GM12878 (cell line): ENCODE measurements around the gene LRRC75B. TPM values are rescaled to one million over a fixed set of nuclear protein-coding genes. Genes with fewer than 3 reads are reported as not detected.

Source experiments
- ATAC-seq: fragments of 200-7000 bp; cut with Tn5 transposase; 3 replicates; pipeline ENCODE4 v1.9.1; 2020; ENCODE audit warnings: mild to moderate bottlenecking, moderate library complexity
- Bru-seq: library from RNA; stranded (reverse); fragments of 400-500 nt; gene quantifications from one replicate; lab custom pipeline; 2021; lab: Mats Ljungman, UMichigan
- BruChase-seq, 2 experiments: library from RNA; stranded (reverse); fragments of 400-500 nt; gene quantifications; one replicate each; lab custom pipeline; 2021; lab: Mats Ljungman, UMichigan
- BruUV-seq: library from RNA; stranded (reverse); fragments of 400-500 nt; replicated peaks from 2 replicates; lab custom pipeline; 2021; lab: Mats Ljungman, UMichigan
- CTCF ChIA-PET: fragments of 300-600 bp; sonication (Branson Sonifier 250); formaldehyde crosslinking; extraction: SDS; loops from one replicate; lab custom pipeline; 2021; ENCODE audit warnings: inconsistent platforms; lab: Yijun Ruan, JAX
- POLR2A ChIA-PET: fragments of 350-600 bp; formaldehyde crosslinking; extraction: SDS; loops from one replicate; lab custom pipeline; 2021; ENCODE audit warnings: inconsistent platforms; lab: Charles Lee
- RAD21 ChIA-PET: fragments of 300-600 bp; sonication (Branson Sonifier 250); formaldehyde crosslinking; loops from one replicate; lab custom pipeline; 2023; ENCODE audit warnings: antibody characterized with exemption; ENCODE audit not compliant: unreplicated experiment; lab: Charles Lee
- SMC1A ChIA-PET: fragments of 300-600 bp; sonication (Branson Sonifier 250); formaldehyde crosslinking; loops from one replicate; lab custom pipeline; 2023; ENCODE audit not compliant: unreplicated experiment, uncharacterized antibody; lab: Charles Lee
- DNase-seq: peaks from one replicate; pipeline ENCODE4 v3.0.0-alpha.2; 2011; ENCODE audit warnings: low read depth, low spot score
- FAIRE-seq: peaks from 3 replicates; lab custom pipeline; 2011; peaks lifted over from hg19 to GRCh38; lab: Jason Lieb, UNC
- H2AFZ ChIP-seq: 2 replicates; pipeline ENCODE4 v1.6.0; 2011; ENCODE audit warnings: low read depth, low read length, control low read depth; ENCODE audit not compliant: control insufficient read depth
- H3K27ac ChIP-seq: 2 replicates; pipeline ENCODE4 v1.5.1; 2011; ENCODE audit warnings: control low read depth; ENCODE audit not compliant: control insufficient read depth, insufficient read depth
- H3K27me3 ChIP-seq, 2 experiments: replicated peaks in 1 of 2; 2 replicates each; pipeline versions ENCODE4 v1.6.0 to v1.6.1; 2011; ENCODE audit warnings: low read length in 1 of 2; ENCODE audit not compliant: control insufficient read depth in 2 of 2, insufficient read depth in 2 of 2
- H3K36me3 ChIP-seq, 2 experiments: 2 replicates each; pipeline ENCODE4 v1.5.1; 2011; ENCODE audit warnings: low read length in 1 of 2; ENCODE audit not compliant: control insufficient read depth in 2 of 2, insufficient read depth in 2 of 2
- H3K4me1 ChIP-seq: 2 replicates; pipeline ENCODE4 v1.6.1; 2011; ENCODE audit warnings: mild to moderate bottlenecking, low read length, moderate library complexity, mixed read lengths; ENCODE audit not compliant: control insufficient read depth, insufficient read depth
- H3K4me2 ChIP-seq: 2 replicates; pipeline ENCODE4 v1.6.0; 2011; ENCODE audit warnings: control low read depth; ENCODE audit not compliant: control insufficient read depth, insufficient read depth
- H3K4me3 ChIP-seq: fragments of 200-600 bp; sonication (generic); 2 replicates; pipeline ENCODE4 v1.5.1; 2016
- H3K79me2 ChIP-seq: 2 replicates; pipeline ENCODE4 v1.6.0; 2011; ENCODE audit warnings: low read length; ENCODE audit not compliant: control insufficient read depth, insufficient read depth
- H3K9ac ChIP-seq: 2 replicates; pipeline ENCODE4 v1.8.0; 2011; ENCODE audit warnings: low read length, control low read depth, mixed read lengths; ENCODE audit not compliant: control insufficient read depth, insufficient read depth
- H3K9me3 ChIP-seq: replicated peaks from 3 replicates; pipeline ENCODE4 v1.5.1; 2011; ENCODE audit warnings: mild to moderate bottlenecking, low read length; ENCODE audit not compliant: control insufficient read depth, insufficient read depth
- H4K20me1 ChIP-seq: 2 replicates; pipeline ENCODE4 v1.6.0; 2011; ENCODE audit not compliant: control insufficient read depth, insufficient read depth
- ASH2L ChIP-seq: fragments of 300-600, 200-600 bp; sonication (generic); IDR thresholded peaks from 2 replicates; pipeline ENCODE4 v1.6.1; 2017; ENCODE audit warnings: low read depth, mild to moderate bottlenecking, borderline replicate concordance
- CUX1 ChIP-seq: IDR thresholded peaks from 2 replicates; pipeline ENCODE4 v1.6.1; 2012; ENCODE audit warnings: improper control_type of control experiment, low read depth, low read length; ENCODE audit not compliant: insufficient replicate concordance
- HSF1 ChIP-seq: fragments of 150-350 bp; IDR thresholded peaks from 2 replicates; pipeline ENCODE4 v1.6.1; 2014; ENCODE audit warnings: mild to moderate bottlenecking, low read depth, low read length
- IKZF1 ChIP-seq: fragments of 450-650 bp; conservative IDR thresholded peaks from 2 replicates; pipeline ENCODE4 v1.6.1; 2017; ENCODE audit warnings: antibody characterized with exemption, mild to moderate bottlenecking
- MAX ChIP-seq: IDR thresholded peaks from 2 replicates; pipeline ENCODE4 v1.6.1; 2012; ENCODE audit warnings: low read depth, low read length, improper control_type of control experiment
- MLLT1 ChIP-seq: fragments of 450-650 bp; IDR thresholded peaks from 2 replicates; pipeline ENCODE4 v1.6.1; 2016; ENCODE audit warnings: mild to moderate bottlenecking
- MXI1 ChIP-seq: fragments of 150-350 bp; IDR thresholded peaks from 2 replicates; pipeline ENCODE4 v1.6.1; 2011; ENCODE audit warnings: low read depth, mild to moderate bottlenecking, inconsistent platforms, low read length, improper control_type of control experiment
- NFYB ChIP-seq: IDR thresholded peaks from 2 replicates; pipeline ENCODE4 v1.6.1; 2011; ENCODE audit warnings: low read depth, mild to moderate bottlenecking, low read length, improper control_type of control experiment, moderate library complexity; ENCODE audit not compliant: insufficient read depth
- POLR2AphosphoS2 ChIP-seq: IDR thresholded peaks from 2 replicates; pipeline ENCODE4 v1.6.1; 2011; ENCODE audit warnings: low read depth, mild to moderate bottlenecking, low read length, improper control_type of control experiment, moderate library complexity
- RFX5 ChIP-seq: IDR thresholded peaks from 2 replicates; pipeline ENCODE4 v1.6.1; 2011; ENCODE audit warnings: low read depth, low read length, improper control_type of control experiment
- WGBS: methylation state at CpG from one replicate; pipeline ENCODE4 v1.1.6; 2016; ENCODE audit warnings: low lambda C conversion rate; ENCODE audit not compliant: insufficient replicate concordance, insufficient coverage; ENCODE audit errors: missing lambda C conversion rate; 5-methylcytosine and 5-hydroxymethylcytosine counted together
- in situ Hi-C: fragments of 300-500 bp; cut with MboI; formaldehyde crosslinking; loops from 9 replicates; pipeline ENCODE4 v1.14.3; 2018; ENCODE audit warnings: mixed read lengths
- intact Hi-C: fragments of 100-400 bp; cut with micrococcal nuclease; formaldehyde crosslinking; loops from one replicate; pipeline ENCODE4 v1.14.2; 2022; ENCODE audit not compliant: unreplicated experiment
- long read RNA-seq, 2 experiments: library from polyadenylated mRNA; unstranded; transcript quantifications; one replicate each; pipeline ENCODE4 v2.0.0, GENCODE V29; 2019 to 2020
- polyA minus RNA-seq, 3 experiments: library from RNA; depleted of rRNA, polyadenylated mRNA; stranded (reverse); fragments of >200 nt; gene quantifications; 2 replicates each; pipeline ENCODE4 v1.2.3, GENCODE V29; 2011
- polyA plus RNA-seq, 11 experiments: library from polyadenylated mRNA; depleted of rRNA in 4 of 11; unstranded in 6 of 11; stranded (reverse) in 5 of 11; fragments of >200 nt; fragmentation: Nextera tagmentation in 4 of 11; fragmentation: Illumina TruSeq in 1 of 11; extraction: Ambion mirVana in 4 of 11; extraction: Trizol in 1 of 11; gene quantifications; 1 replicate in 1 of 11; 2 replicates in 10 of 11; pipeline versions ENCODE4 v1.2.1 to v1.2.3, GENCODE V29; 2011 to 2016; ENCODE audit warnings: inconsistent platforms in 2 of 11, missing spikeins in 2 of 11, low read depth in 1 of 11
- total RNA-seq, 4 experiments: library from RNA; depleted of rRNA in 3 of 4; stranded (reverse); fragments of >200 nt in 3 of 4; fragmentation: Illumina TruSeq in 1 of 4; extraction: Trizol in 1 of 4; gene quantifications; 2 replicates each; pipeline versions ENCODE4 v1.2.1 to v1.2.3, GENCODE V29; 2013 to 2021

LRRC75B gene
- total RNA-seq (2013; cell fraction: nucleolus; rRNA removed) = 4.9 and 5.6 TPM in 2 replicates
- total RNA-seq (2014; rRNA removed) = 0.11 TPM in 2 replicates
- 0.09 and 0.18 TPM in 2 replicates for total RNA-seq (2014; rRNA removed; fragmentation: Illumina TruSeq; extraction: Trizol)
- 0.24 and 0.26 TPM in 2 replicates for total RNA-seq (2021)
- 0.50 TPM for polyA plus RNA-seq (2011; ENCODE audit: low read depth)
- 0.68 and 0.98 TPM in 2 replicates for polyA plus RNA-seq (2011; rRNA removed)
- 1.5 and 1.8 TPM in 2 replicates for polyA plus RNA-seq (2011; cell fraction: cytosol; rRNA removed)
- 10.7 and 12.9 TPM in 2 replicates for polyA plus RNA-seq (2011; cell fraction: nucleus; rRNA removed)
- 0.84 and 1.2 TPM in 2 replicates for polyA plus RNA-seq (2012)
- polyA plus RNA-seq (2014; fragmentation: Illumina TruSeq; extraction: Trizol) = 0.09 TPM in 1 of 2 replicates, not detected in the other
- polyA plus RNA-seq (2014; fragmentation: Nextera tagmentation; extraction: Ambion mirVana) = not detected
- polyA plus RNA-seq (2014; rRNA removed) = 0.56 and 0.66 TPM in 2 replicates
- polyA plus RNA-seq (2016; fragmentation: Nextera tagmentation; extraction: Ambion mirVana) = under 1 TPM in 1 of 2 experiments, not detected in 1; 0.10 TPM
- polyA minus RNA-seq (2011; rRNA and poly(A)+ RNA removed) = 0.22 and 1.1 TPM in 2 replicates
- polyA minus RNA-seq (2011; cell fraction: cytosol; rRNA and poly(A)+ RNA removed) = not detected in 2 replicates
- polyA minus RNA-seq (2011; cell fraction: nucleus; rRNA and poly(A)+ RNA removed) = 0.67 and 0.73 TPM in 2 replicates
- percentile 40 among the genes with signal in this experiment for Bru-seq, nascent RNA
- percentile 28 among the genes with signal in this experiment for BruChase-seq, experiment 1, labeled RNA remaining after a 6-hour chase
- BruChase-seq, experiment 2, labeled RNA remaining after a 2-hour chase = percentile 33 among the genes with signal in this experiment
- long read RNA-seq, experiment 1 = 0 reads
- long read RNA-seq, experiment 2 = 0 reads

GRCh38 chr22:24592851-24593558 is at the start of gene LRRC75B:
LRRC75B (minus strand) TSS chr22:24593073; CDS start chr22:24593039, 34 bp downstream.
- FAIRE-seq (no peak), DNase-seq (no peak), ATAC-seq (peak; percentile 93)
- no TSS peak for BruUV-seq
- H3K27ac ChIP-seq = no peak within 1 kb of the TSS
- POLR2A ChIA-PET = no interaction called here
- intact Hi-C loops = no loop called here
- peak within 1 kb of the TSS; percentile 65; the same call in 1 of the 2 replicates for H3K4me3 ChIP-seq
- H3K4me1 ChIP-seq = no peaks in the 10 kb centered on the region
- WGBS = 18% methylated on average over 34 of the region's 72 CpGs
- peak within 1 kb of the TSS; percentile 40 for H3K9ac ChIP-seq
- CTCF ChIA-PET = interaction anchor here (1.0 kb wide), 1 partner anchor 42 kb away, joined by 3 read pairs; no protein-coding TSS in a partner anchor
- H3K27me3 ChIP-seq = no peaks in the 10 kb centered on the region
- H2AFZ ChIP-seq = peak within 1 kb of the TSS; percentile 90
- no peaks in the 10 kb centered on the region for H3K79me2 ChIP-seq
- no peaks in the 10 kb centered on the region for H3K9me3 ChIP-seq
- peak within 1 kb of the TSS; percentile 77 for H3K4me2 ChIP-seq
- RAD21 ChIA-PET = interaction anchor here (0.6 kb wide), 2 partner anchors 11 to 40 kb away, joined by 3 to 4 read pairs; no protein-coding TSS in a partner anchor
- in situ Hi-C loops = no loop called here
- no peaks in the 10 kb centered on the region for H4K20me1 ChIP-seq
- SMC1A ChIA-PET = no interaction called here
- no peaks in the 10 kb centered on the region for H3K36me3 ChIP-seq
- TF ChIP-seq NFYB (no peak), CUX1 (no peak), HSF1 (no peak), IKZF1 (peak; percentile 53), ASH2L (no peak), MAX (0 out of 2 replicates have a peak, but pooled peaks have one; percentile 30), MXI1 (0 out of 2 replicates have a peak, but pooled peaks have one; percentile 23), RFX5 (no peak), POLR2AphosphoS2 (no peak), MLLT1 (no peak)
